ENCODE results near the gene HLX.

The HLX gene, protein sequence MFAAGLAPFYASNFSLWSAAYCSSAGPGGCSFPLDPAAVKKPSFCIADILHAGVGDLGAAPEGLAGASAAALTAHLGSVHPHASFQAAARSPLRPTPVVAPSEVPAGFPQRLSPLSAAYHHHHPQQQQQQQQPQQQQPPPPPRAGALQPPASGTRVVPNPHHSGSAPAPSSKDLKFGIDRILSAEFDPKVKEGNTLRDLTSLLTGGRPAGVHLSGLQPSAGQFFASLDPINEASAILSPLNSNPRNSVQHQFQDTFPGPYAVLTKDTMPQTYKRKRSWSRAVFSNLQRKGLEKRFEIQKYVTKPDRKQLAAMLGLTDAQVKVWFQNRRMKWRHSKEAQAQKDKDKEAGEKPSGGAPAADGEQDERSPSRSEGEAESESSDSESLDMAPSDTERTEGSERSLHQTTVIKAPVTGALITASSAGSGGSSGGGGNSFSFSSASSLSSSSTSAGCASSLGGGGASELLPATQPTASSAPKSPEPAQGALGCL

DNA sequence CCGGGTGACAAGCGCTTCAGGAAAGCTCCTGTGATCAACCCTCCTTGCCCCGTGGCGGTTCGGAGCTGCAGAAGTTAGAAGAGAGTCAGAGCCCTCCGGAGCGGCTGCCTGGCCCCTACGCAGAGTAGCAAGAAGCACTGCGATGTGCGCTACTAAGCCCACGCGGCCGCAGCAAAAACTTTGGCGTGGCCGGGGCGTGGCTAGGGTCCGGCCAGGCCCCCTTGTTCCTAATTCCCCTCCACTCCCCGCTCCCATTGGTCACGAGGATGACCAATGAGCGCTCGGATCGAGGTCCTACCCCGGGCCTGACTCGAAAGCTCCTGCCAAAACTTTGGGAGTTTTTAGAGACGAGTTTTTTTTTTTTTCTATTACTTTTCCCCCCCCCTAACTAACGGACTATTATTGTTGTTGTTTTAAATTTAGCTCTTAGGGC lies at the start of gene HLX:
Gene HLX (plus strand): TSS at position 368 of the 433 bp plus-strand sequence. CDS start 415 bp downstream, outside the sequence.
- peak; percentile 100 for DNase-seq (ENCODE audit: low spot score)

DNA sequence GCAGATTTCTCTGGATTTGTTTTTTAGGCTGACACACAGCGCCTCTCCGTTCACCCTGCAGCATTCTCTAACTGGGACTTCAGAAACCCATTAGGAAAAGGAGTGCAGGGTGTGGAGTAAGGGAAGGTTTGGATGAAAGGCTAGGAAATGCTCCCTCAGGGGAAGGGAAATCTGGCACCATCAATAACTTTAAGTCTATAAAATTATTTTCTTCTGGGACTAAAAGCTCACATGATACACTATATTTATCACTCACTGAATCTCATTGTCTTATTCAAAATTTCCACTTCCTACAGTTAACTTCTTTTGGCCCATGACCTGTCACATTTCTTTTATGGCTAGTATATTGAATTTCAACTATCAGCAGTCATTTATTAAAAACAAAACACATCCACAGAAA lies 45.8 kb upstream of the HLX start:
- no peak for DNase-seq (ENCODE audit: low spot score)

DNA sequence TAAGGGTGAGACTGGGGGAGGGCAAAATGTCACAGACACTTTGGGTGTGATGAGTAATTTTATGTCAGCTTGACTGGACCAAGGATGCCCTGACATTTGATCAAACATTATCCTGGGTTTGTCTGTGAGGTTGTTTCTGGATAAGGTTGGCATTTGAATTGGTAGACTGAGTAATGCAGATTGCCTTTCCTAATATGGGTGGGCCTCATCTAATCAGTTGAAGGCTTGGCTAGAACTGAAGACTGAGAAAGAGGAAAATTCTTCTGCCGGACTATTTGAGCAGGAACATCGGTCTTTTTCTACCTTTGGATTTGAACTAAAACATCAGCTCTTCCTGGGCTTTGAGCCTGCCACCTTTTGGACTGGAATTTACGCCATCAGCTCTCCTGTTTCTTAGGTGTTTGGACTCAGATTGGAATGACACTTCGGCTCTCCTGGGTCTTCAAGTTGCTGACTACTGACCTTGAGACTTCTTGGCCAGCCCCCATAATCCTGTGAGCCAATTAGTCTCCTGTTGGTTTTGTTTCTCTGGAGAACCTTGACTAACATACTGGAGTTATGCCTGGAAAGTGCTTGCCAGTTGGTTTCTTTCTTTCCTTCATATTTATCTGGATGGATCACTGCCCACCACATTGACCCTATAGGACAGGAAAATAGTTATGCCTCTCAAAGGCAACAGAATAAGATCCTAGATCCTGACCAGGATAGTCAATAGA lies 44.9 kb upstream of the HLX start:
- DNase-seq (ENCODE audit: low spot score), result no peak

DNA sequence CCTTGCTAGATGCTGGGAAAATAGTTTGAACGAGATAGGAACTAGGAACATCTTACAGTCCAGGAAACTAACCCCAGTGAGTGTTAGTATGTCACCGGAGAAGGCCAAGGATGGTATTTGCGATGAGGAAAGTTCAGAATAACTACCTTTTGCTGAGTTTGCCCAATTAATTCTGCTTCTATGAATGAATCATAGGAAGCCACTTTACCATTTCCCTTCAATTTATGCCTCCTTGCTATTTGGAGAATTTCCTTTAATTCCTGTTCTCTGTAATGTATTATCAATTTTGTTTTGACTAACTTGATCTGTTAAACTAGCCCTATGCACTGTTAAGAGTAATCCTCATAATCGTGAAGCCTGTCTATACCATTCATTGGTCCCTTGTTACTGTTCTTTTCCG lies 40.7 kb upstream of the HLX start:
- no peak for DNase-seq (ENCODE audit: low spot score)

DNA sequence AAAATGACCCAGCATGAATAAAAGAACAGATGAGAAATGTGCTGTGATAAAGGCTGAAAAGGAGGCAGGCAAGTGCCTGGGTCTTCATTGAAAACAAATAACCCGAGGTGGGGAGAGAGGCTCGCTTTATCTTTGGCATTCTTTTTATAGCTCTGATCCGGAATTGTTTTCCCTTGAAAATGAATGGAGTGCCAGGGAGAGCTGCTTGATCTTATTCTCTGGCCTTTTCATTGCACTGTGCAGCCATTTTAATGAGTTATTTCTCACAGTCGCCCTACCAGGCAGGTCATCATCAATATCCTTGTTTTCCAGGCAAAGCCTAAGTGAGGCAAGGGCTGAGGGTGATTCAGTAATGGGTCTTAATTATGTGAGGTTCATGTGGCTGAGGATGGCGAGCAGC lies 39.8 kb upstream of the HLX start:
- no peak for DNase-seq (ENCODE audit: low spot score)

DNA sequence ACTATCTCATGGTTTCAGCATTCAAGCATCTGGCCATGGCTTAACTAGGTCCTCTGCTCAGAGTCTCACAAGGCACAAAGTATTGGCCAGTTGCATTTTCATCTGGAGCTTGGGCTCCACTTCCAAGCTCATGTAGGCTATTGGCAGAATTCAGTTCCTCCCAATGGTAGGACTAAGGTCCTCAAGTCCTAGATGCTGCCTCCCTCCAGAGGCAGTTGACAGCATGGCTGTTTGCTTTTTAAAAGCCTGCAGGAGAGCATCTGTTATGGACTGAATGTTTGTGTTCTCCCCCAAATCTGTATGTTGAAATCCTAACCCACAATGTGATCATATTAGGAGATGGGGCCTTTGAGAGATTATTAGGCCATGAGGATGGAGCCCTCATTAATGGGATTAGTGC lies 38.0 kb upstream of the HLX start:
- DNase-seq (ENCODE audit: low spot score), result no peak

DNA sequence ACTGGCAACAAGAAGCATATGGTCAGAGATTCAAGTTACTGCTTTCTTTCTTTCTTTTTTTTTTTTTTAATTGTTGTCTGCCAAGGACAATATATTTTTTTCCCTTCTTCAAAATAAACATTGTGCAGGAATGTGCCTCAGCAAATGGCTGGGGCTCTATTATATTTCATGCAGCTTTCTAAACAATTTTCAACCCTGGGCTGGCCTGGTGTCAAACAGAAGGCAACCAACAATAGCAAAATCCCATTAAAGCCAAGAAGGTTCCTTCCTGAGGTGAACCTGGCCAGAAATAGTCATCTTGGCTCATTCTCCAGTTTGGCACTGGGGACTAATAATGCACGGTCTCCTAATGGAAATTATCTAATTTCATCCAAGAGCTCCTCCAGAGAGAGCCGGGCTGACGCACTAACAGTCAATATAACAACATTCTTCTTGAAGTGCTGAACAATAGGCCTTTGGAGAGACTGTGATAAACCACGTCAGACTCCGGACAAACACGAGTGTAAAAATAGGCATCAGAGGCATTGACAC lies 35.7 kb upstream of the HLX start:
- DNase-seq (ENCODE audit: low spot score), result no peak

DNA sequence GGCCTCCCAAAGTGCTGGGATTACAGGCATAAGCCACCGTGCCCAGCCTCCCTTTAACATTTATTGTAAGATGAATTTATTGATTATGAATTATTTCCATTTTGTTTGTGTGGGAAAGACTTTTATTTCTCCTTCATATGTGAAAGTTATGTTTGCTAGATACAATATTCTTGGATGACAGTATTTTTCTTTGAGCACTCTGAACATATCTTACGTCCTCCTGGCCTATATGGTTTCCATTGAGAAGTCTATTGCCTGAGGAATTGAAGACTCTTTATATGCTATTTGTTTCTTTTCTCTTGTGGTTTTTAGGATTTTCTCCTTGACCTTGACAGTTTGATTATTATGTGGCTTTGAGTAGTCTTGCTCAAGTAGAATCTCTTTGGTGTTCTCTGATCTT lies 26.8 kb upstream of the HLX start:
- DNase-seq (ENCODE audit: low spot score), result no peak

DNA sequence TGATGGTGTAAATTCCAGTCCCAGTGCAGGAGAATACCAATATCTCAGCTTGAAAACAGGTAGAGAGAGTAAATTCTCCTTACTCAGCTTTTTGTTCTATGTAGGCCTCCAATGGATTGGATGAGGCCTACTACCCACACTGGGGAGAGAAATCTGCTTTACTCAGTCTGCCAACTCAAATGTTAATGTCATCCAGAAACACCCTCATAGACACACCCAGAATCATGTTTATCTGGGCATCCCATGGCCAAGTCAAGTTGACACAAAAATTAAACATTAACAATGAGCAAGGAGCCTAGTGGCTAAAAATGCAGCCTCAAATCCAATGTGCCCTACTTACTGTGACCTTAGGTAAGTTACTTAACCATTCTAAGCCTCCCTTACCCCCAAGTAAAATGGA lies 6.9 kb upstream of the HLX start:
- peak; percentile 8 for DNase-seq (ENCODE audit: low spot score)

DNA sequence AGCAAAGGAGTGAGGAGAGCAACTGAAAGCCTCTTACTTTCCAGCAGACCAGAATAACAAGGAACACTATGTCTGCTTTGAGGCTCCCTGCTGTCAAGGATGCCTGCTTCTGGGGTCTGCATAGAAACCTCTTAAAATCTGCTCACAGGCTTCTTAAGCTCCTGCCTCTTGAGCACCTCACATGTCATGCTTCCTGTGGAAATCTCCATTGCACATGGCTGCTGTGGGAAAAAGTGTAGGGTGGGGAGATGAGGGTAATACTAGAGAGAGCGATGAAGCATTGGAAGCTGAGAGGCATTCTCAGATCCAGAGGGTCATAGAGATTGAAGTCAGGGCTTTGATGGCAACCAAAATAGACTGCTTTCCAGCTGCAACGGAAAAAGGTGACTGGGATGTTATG lies 6.2 kb upstream of the HLX start:
- DNase-seq (ENCODE audit: low spot score), result no peak

DNA sequence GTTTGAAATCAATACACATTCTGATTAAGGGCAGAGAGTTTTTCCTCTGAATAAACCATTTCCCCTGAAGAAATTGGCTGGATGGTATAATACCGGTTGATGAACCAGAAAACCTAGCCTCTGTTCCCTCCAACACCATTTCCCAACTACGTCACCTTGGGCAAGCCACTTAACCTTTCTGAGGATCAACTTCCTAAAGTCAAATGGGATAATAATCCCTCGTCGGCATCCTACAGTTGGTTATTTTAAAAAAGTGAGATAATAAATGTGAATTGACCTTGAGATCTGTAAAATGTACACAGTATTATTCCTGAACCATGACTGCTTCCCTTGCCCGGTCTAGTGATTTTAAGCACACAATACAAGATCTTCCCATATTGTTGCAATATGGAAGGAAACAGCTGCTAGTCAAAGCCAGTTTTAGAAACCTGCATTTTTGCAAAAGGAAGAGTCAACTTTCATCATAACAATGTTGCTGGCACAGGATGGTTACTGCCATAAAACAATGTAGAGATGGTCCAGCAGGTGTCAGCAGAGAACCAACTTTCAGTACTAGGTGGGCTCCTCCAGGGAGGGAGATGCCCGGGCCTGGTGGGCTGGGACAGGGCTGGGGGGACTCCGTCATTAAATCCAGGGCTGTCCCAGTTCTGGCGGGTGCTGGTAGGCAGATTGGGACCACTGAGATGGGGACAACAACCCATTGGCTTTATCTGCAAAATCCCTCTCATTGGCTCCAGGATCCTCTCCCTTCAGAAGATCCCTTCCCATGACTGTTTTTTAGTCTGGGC lies 5.2 kb upstream of the HLX start:
- DNase-seq (ENCODE audit: low spot score), result peak; percentile 73

DNA sequence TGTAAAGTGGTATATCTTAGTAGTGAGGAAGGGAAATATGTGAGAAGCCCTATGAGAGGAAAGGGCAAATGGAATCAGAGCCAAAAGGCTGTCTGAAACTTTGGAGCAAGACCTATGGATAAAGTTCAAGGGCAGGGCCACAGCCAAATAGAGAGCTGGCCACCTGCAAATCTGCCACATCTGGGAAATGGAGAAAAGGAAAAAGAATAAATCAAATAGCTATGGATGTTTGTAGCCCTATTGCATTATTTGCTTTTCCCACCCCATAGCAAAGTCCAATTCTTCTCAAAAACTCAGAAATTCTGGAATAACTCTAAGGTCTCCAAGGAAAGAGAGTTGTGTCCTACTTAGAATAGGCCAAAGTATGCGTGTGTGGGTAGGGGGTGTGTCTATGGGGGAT lies 4.0 kb upstream of the HLX start:
- no peak for DNase-seq (ENCODE audit: low spot score)

DNA sequence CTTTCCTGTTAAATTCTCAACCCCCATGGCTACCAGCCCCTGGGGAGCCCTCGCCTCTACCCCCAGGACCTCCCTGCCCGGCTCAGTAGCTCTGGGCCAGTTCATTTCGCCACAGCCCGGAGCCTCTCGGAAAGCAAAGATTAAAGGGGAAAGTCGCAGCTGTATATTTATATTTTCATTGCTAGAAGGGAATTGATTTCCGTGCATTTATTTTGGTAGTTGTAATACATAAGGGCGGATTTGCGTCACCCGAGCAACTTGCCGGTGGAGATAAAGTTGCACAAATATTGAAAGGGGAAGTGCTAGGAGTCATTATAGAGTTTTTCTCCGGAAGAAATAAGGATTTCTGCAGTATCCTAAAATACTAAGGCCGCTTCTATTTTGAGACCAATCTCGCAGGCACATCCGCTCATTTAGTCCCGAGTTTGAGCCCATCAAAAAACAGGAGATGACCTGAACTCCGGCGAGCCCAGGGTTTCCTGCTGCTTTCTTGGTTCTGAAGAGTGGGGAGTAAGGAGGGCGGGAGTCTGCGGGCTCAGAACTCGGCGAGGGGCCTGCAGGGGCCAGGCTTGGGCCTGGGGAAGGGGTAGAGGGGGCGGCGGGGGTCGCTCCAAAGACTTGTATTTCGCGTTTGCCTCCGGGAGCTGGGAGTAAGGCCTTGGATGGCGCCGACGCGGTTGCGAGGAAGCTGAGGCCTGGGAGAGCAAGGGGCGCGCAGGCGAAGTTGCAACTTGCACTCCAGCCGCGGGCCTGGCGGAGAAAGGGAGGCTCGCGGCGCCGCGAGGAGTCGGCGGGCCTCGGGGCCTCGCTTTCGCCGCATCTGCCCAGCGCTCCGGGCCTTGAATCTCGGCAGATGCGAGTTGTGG lies 2.5 kb upstream of the HLX start:
- no peak for DNase-seq (ENCODE audit: low spot score)

DNA sequence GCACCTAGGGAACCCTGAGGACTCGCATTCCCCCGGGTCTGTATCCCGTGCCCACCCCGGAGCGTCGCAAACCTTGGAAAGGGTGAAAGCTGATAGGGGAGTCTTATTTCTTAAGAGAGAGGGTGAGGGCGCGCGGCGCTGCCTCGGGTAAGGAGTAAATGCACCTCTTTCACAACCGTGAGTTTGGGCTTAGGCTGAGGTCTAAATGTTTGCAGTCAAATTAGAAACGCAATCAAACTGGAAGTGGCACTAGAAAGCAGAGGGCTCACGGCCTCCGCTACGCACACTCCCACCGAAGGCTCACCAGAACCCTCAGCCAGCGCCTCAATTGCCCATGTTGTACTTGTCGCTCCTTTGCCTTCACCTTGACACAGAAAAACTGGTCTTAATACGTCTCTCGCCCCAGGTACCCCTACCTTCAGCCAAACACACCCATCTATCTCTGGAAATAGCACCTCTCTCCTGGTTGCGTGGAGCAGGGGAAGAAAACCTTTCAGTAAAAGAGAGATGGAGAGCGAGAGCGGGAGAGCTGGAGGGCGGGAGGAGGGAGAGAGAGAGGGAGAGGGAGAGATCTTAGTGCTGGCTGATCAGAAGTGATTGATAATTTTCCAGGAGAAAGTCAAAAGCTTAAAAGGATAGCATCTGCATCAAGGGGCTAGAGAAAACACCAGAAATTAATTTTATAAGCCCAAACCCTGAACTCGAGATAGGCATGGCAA lies 1.7 kb upstream of the HLX start:
- no peak for DNase-seq (ENCODE audit: low spot score)

DNA sequence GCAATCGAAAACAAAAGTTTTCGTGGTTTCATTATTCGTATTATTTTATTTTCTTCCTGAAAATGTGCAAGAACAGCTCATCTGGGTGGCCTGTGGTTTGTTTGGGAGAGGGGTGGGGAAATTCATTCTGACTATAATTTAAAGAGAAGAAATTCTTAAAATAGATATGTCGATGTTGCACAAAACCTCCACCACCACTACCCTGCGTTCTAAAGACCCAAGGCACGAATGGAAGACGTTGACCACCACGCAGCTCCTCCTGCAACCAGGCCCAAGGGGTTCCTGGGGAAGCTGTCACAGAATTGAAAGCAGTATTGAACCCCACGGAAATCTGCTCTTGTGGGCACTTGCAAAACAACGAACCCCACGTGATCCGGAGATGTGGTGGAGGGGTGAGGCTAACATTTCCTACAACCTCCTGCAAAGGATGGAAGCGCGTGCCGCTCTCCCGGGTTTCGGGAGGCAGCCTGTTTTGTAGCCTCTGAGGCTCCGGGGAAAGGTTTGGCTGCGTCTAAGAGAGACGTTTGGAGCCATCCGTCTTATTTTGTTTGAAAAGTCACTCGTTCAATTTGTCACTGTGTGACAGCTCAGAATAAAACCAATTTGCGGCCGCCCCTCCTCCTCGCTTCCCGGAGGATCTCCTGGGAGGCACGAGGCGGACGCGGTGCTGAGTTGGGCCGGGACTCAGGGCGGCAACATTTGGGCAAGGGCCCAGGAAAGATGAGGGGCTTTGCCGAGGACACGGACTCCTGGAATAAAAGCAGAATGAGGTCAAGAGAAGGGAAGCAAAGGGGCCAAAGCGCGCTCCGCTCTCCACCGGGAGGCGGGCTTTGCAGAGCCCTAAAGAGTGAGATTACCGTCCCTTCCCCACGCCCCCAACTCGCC lies 810 bp upstream of the HLX start:
- no peak for DNase-seq (ENCODE audit: low spot score)

DNA sequence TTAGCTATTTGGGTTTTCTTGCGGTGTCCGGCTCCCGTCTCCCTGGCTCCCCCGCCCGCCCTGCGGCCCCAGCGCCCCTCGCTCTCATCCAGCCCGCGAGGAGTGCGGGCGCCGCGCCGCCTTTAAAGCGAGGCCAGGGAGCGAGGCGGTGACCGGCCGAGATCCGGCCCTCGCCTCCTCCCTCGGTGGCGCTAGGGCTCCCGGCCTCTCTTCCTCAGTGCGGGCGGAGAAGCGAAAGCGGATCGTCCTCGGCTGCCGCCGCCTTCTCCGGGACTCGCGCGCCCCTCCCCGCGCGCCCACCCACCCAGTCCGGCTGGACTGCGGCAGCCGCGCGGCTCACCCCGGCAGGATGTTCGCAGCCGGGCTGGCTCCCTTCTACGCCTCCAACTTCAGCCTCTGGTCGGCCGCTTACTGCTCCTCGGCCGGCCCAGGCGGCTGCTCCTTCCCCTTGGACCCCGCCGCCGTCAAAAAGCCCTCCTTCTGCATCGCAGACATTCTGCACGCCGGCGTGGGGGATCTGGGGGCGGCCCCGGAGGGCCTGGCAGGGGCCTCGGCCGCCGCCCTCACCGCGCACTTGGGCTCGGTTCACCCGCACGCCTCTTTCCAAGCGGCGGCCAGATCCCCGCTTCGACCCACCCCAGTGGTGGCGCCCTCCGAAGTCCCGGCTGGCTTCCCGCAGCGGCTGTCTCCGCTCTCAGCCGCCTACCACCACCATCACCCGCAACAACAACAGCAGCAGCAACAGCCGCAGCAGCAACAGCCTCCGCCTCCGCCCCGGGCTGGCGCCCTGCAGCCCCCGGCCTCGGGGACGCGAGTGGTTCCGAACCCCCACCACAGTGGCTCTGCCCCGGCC lies 492 bp downstream of the HLX start:
- peak; percentile 93 for DNase-seq (ENCODE audit: low spot score)

DNA sequence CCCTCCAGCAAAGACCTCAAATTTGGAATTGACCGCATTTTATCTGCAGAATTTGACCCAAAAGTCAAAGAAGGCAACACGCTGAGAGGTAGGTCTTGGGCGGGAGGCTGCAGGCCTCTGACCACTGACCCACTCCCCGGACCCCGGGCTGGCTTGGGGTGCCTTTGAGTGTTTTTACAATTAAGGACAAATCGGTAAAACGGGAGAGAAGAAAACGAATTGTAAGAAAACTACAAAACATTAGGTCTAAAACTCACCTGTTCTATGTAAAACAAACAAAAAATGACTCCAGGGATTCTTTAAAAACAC lies 1.1 kb downstream of the HLX start:
- DNase-seq (ENCODE audit: low spot score), result no peak

DNA sequence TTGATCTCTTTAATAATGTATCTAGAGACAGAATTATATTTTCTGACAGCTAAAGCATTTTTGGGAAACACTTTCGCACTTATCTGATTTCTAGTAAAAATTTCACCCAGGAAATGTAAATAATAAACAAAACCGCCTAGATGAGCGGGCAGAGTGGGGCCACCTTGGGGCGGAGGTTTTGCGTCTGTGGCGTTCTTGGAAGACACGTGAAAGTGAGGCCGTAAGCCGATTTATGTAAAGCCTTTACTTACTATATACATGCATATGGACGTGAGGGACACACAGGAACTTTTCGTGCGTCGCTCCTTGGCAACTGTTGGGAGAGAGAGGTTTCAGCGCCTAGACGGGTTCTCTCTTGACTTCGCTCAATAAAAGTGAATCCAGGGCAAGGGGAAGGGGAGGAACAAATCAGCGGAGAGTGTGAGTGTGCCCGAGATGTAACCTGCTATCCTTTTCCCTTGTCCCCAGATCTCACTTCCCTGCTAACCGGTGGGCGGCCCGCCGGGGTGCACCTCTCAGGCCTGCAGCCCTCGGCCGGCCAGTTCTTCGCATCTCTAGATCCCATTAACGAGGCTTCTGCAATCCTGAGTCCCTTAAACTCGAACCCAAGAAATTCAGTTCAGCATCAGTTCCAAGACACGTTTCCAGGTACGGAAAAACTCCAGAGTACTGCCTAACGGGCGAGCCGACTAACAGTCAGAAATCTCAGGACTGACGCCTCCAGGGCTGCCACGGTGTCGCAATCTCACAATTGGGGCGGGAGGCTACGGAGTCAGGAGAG lies 1.7 kb downstream of the HLX start:
- peak; percentile 48 for DNase-seq (ENCODE audit: low spot score)
